ENCODE results near the gene TNPO2.

Gene TNPO2

DNA sequence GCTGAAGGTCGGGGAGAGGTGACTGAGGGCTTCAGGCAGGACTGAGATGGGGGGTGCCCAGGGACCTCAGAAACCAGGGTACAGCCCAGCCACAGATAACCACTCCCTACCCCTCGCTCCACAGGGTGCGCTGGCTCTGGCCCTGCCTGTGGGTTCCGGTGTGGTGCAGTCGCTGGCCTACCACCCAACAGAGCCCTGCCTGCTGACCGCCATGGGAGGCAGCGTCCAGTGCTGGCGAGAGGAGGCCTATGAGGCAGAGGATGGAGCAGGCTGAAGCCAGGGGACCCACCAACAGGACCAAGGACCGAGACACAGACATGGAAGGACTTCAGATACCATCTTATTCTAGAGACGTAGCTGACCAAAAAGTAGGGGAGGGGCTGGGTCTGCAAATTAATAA lies 48.3 kb downstream of the TNPO2 start:
- DNase-seq (ENCODE audit: low spot score), result no peak

DNA sequence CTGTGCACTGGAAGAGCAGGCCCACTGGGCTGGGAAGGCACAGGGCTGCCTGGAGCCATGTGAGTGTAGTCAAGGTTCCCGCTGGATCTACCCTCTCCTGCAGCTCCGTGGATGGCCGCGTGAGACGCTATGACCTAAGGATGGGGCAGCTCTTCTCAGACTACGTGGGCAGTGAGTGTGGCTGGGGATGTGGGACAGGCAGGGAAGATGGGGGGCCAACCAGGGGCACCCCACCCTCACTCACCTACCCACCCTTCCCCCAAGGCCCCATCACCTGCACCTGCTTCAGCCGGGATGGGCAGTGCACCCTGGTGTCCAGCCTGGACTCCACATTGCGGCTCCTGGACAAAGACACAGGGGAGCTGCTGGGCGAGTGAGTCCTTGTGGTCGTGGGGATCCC lies 51.0 kb downstream of the TNPO2 start:
- no peak for DNase-seq (ENCODE audit: low spot score)

DNA sequence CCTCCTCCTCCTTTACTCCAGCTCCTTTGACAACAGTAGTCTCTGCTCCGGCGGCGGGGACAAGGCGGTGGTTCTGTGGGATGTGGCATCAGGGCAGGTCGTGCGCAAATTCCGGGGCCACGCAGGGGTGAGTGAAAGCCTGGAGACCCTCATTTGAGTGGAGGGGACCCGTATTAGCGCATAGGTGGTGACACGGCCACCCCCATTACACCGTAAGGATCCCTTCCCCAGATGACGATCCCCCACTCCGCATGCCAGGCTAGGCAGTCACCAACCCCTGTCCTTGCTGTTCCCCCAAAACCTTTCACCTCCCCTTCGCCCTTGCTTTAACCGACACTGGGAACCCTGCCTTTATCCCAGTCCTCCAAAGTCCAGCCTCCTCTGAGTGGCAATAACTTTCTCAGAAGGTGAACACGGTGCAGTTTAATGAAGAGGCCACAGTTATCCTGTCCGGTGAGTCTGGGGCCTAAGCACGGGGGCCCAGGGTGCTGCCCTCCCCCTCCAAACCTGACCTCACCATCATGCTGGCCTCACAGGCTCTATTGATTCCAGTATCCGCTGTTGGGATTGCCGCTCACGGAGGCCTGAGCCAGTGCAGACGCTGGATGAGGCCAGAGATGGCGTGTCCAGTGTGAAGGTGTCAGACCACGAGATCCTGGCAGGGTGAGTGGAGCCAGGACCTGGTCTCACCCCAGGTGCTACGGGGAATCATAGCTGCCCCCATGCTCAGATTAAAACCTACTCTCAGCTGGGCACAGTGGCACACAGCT lies 53.4 kb downstream of the TNPO2 start:
- no peak for DNase-seq (ENCODE audit: low spot score)

DNA sequence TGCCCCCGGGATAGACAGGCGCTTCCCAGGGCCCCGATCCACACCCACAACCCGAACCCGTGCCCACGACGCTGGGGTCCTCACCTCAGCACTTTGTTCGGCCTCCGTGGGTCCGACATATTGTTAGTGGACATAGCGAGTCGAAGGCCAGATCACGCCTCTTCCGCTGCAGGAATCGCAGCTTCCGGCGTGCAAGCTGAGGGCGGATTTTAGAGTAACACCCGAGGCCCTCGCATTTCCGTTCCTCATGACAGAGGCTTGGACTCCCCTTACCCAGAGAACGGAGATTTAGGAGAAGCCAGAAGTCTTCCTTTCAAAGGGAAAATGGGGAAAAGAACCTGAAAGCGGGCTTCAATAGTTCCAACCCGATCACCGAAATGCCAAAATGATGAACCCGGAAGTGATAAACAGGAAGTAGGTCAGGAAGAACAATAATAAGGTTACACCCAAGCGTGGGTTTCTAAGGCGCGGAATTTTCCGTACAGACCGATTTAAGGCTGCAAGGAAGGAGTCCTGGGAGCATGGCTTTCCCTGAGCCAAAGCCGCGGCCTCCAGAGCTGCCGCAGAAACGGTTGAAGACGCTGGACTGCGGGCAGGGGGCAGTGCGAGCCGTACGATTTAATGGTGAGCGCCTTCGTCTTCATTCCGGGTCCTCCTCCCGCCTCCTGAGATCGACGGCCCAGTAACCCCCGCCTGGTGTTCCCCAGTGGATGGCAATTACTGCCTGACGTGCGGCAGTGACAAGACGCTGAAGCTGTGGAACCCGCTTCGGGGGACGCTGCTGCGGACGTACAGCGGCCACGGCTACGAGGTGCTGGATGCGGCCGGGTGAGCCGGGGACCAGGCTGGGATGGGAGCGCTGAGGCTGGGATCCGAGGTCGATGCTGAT lies 54.2 kb downstream of the TNPO2 start:
- peak; percentile 88 for DNase-seq (ENCODE audit: low spot score)

DNA sequence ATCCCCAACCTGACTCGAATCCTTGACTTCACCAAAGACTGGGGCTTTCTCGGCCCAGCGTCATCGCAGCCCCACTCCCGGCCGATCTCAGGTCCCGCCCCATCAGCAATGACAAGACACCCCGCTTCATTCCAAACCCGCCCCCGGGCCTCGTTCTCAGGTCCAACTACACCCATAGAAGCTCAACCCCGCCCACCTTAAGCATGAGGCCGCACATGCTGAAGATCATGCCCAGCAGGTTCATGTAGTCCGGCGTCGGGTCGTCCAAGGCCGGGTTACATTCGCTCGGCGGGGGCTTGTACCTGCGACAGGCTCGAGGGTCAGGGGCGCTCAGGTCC lies 54.8 kb downstream of the TNPO2 start:
- DNase-seq (ENCODE audit: low spot score), result peak; percentile 34

DNA sequence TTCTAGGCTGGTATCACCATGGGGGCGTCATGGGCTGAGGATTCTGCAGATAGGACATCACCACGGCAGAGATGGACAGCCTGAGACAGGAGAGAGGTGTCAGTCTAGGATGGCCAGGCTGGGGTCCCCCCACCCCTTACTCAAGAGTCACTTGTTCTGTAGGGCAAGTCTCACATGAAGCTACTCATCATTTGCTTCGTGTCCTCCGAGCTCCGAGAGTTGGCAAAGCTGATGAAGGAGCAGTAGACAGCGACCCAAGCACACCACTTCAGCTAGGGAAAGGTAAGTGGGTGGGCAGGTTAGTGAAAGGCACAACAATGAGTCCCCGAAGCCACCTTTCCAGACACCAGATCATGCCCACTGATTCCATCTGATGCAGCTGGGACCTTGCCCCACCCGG lies 55.4 kb downstream of the TNPO2 start:
- no peak for DNase-seq (ENCODE audit: low spot score)

DNA sequence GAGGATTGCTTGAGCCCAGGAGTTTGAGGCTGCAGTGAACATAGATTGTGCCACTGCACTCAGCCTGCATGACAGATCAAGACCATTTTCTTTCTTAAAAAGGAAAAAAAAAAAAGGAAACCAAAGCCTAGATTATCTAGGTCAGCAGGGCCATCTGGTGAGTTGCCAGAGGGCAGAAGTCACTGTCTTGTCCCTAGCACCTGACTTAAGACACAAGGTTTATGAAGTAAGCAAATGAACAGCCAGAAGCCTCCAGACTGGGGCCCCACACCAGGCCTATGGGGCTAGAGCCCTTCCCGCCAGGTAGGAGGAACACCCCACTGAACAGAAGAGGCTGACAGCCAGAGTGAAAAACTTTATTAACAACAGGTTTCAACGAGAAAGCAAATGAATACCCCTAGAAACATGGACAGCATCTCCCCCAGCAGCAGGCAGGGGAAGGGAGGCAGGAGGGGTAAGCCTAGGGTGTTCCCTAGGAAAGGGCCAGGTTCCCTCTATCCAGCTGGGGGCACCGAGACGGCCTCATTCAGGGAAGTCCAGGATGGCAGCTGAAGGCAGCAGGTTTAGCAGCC lies 55.9 kb downstream of the TNPO2 start:
- DNase-seq (ENCODE audit: low spot score), result no peak

DNA sequence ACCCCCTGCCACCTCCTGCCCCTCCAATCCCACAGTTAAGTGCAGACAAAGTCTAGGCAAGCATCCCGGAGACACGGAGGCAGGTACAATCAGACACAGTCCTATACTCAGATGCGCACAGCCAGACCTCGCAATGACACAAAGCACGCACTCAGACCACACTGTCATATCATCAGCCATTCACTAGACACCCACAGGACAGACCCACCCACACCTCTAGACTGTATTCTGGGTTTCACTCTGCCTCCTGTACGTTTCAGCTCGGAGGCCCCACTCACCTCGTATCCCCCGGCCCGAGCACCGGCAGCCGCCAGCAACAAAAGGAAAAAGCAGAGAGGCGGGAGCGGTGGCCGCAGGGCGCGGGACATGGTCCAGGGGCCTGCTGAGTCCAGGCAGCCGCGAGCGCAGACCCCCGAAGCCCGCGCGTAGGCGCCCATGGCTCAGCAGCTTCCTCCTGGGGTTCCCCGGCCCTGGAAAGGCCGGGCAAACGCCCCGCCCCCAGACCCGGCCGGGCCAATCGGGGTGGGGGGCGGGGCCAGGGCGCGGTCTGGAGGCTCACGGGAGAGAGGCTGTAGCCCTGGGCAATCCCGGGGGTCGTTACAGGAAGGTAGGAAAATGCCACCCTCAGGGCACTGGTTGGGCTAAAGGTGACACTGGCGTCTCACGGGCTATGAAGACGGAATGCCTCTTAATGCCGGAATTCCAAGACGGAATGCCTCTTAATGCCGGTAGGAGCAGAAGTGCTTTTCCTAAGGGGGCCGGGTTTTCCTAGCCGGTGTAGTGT lies 57.3 kb downstream of the TNPO2 start, which contains the start of the genes MAN2B1 and WDR83:
TSS of gene MAN2B1 (minus strand) at position 478 of the 784 bp plus-strand sequence. CDS start at position 437, 41 bp downstream.
TSS of gene WDR83 (plus strand) at position 543 of the 784 bp plus-strand sequence. CDS start 2,984 bp downstream, outside the sequence.
- peak; percentile 77 for DNase-seq (ENCODE audit: low spot score)

DNA sequence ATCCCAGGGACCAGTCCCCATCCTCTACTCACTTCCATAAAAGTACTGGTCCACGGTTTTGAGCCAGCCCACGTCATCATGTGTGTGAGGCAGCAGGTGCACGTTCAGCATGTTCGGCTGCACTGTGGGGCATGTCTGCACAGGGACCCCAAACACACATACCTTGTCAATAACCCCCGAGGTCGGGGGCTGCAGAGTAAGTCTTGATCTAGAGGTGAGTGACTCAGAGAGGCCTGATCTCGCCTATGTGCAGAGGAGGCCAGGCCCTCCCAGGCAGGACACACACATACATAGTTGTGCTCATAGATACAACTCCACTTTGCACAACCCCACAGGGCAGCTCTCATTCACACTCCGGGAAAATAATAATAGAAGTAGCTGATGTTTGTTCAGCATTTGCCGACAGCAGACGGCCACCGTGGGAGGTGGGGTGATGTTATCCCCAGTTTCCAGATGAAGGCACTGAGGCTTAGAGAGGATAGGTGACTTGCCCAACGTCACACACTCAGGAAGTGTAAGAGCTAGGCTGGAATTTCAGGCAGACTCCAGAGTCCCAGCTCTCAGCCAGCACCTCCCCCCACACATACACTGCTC lies 58.0 kb downstream of the TNPO2 start:
- no peak for DNase-seq (ENCODE audit: low spot score)

DNA sequence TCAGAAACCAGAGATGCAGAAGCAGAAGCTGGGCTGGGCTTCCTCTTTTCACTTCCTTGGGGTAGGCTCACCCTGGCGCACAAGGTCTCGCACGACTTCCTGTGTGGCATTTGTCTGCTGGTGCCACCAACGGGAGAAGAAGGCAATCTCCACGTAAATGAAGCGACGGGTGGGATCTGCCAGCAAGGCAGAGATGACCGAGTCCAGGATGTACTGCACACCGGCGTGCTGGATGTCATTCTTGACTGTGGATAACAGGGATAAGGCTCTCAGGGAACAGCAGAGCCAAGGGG lies 58.5 kb downstream of the TNPO2 start:
- DNase-seq (ENCODE audit: low spot score), result no peak

DNA sequence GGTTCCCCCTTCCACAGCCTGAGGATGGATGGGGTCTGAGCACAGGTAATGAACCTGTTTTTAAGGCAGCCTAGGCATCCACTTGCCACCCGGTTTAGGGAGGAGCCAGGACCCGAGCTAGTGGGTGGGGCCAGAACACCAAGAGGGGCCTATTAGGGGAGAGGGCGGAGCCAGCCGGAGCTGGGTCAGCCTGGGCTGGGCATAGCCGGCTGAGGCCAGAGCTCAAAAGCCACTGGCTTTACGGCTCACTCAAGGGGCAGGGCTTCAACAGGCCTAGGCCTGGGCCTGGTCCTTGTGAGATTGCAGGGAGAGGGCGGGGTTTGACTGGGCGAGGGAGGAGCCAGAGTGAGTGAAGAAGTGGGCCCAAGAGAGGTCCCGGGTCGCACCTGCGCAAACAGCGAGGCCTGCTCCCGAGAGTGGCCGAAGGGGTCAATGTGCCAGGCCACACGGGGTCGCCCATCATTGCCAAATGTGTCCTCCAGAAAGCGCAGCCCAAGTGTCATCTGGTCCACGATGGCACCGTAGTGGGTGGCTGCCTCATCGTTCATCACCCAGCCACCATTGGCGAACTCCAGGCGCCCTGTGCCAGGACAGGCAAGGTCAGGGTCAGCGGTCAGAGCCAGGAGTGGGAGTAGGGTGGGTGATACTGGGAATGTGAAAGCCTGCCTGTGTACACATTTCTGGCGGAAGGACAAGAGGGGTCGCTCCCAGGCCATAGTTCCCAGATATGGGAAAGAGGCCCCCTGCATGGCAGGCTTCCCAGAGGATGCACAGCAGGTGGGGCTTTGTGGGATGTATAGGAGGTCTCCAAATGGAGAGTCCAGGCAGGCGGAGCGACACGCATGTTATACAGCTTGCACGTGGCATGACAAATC lies 59.1 kb downstream of the TNPO2 start:
- no peak for DNase-seq (ENCODE audit: low spot score)

DNA sequence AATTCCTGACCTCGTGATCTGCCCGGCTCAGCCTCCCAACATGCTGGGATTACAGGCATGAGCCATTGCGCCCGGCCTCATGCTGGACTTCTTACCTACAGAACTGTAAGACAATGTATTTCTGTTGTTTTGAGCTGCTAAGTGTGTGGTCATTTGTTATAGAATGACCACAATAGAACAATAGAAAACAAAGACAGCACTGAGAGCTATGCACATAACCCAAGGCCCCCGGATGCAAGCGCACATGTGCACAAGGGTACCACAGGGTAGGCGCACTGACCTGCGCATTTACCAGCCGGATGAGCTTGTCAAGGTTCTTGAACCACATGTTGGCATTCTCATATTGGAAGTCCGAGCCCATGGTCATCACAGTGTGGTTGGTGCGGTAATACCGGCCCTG lies 62.8 kb downstream of the TNPO2 start:
- peak; percentile 47 for DNase-seq (ENCODE audit: low spot score)

DNA sequence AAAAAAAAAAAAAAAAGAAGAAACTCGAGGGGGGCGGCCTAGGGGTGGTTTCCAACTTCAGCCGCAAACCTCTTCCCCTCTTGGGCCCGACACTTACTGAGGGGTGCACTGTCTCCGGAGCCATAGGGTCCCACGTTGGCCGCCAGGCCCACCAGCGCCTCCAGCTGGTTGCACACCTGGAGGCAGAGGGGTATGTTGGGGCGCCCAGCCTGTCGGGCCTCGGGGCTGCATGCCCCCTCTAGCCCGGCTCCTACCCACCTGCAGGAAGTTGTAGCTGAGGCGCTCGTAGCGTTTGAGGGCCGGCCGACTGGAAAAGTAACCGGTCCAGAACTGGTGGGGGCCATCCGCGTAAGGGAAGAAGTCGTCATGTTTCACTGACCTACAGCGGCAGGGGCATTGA lies 65.8 kb downstream of the TNPO2 start:
- no peak for DNase-seq (ENCODE audit: low spot score)

DNA sequence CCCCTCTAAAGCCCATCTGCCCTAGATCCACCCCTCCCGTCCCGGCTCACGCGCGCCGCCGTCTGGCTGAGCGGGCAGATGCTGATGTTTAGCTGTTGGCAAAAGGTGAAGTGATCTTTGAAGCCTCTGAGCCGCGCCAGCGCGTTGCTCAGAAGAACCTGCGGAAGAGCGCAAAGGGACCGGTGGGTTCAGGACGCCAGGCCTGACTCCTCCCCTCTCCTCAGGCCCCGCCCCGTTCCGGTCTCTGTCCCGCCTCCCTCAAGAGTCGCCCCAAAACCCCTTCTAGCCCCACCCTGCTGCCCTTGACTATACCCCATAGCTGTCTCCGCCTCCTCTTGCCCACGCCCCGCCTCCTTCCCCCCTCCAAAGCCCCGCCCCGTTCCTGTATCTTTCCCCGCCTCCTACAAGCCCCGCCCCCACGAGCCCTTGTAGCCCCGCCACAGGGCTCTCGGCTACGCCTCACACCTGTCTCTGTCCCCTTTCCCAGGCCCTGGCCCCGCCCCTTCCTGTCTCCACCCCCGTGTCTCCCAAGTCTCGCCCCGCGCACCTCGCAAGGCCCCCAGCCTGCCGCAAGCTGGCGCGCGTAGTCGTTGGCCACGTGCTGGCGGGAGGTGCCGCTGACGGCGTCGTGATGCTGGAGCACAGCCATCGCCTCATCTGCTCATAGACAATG lies 66.7 kb downstream of the TNPO2 start:
- no peak for DNase-seq (ENCODE audit: low spot score)

DNA sequence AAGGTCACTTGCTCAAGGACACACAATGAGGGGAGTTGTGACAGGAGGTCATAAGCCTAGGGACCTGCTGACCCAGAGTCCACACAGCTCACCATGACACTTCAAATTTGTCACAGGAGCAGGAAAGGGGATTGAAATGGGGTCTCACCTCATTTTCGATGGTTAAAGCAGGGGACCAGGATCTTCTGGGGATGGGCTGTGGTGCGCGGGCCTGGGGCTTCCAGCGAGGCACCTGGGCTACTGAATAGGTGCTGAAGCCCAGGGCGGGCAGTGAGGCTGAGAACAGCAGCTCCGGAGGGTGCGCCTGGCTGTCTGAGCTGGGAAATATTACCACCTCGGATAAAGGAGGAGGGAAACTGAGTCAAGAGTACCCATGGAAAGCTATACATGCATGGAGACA lies 68.2 kb downstream of the TNPO2 start:
- DNase-seq (ENCODE audit: low spot score), result no peak

DNA sequence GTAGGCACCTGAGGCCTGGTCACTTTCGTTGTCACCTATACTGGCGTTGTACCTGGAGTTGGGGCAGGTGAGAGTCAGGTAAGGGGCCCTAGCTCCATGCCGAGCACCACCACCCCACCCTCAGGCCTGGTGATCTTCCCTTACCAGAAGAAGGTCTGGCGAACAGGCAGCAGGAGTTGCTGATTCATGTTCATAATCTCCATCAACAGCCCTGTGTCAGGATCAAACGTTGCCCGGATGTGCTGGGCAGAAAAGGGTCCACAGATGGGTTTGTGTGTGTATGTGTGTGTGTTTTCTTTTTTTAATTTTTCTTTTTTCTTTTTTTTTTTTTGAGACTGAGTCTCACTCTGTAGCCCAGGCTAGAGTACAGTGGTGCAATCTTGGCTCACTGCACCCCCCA lies 71.5 kb downstream of the TNPO2 start:
- no peak for DNase-seq (ENCODE audit: low spot score)

DNA sequence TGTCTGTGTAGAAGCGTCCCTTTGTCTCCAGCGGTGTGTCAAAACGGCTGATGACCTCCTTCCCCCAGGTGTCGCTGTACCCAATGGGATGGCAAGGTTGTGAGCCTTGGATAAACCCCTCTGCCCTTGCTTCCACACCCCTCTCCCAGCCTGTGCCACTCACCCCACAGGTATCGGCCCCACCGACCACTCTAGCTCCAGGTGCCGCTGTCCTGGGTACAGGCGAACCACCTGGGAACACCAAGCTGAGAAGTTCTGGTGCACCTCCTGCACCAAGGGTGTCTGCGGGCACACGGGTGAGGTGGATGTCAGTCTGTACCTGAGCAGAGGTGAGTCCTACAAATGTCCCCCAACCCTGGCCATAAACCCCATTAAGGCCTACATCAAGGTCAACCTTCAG lies 73.8 kb downstream of the TNPO2 start:
- DNase-seq (ENCODE audit: low spot score), result no peak
